OCI-LY7 (cell line): ENCODE measurements around the gene BLMH. TPM values are rescaled to one million over a fixed set of nuclear protein-coding genes. Genes with fewer than 3 reads are reported as not detected.

ENCODE experiments used
- BruUV-seq: library from RNA; stranded (reverse); fragments of 400-500 nt; replicated peaks from 2 replicates; lab custom pipeline; 2021; lab: Mats Ljungman, UMichigan
- CTCF ChIA-PET: fragments of 300-600 bp; sonication (Branson Sonifier 250); formaldehyde crosslinking; loops from one replicate; lab custom pipeline; 2022; ENCODE audit warnings: antibody characterized with exemption; ENCODE audit not compliant: unreplicated experiment; lab: Charles Lee
- POLR2A ChIA-PET: fragments of 300-600 bp; sonication (Branson Sonifier 250); formaldehyde crosslinking; loops from one replicate; lab custom pipeline; 2022; ENCODE audit warnings: antibody characterized with exemption; lab: Charles Lee
- DNase-seq: peaks from one replicate; pipeline ENCODE4 v3.0.0-alpha.2; 2015; ENCODE audit warnings: low spot score
- H2AFZ ChIP-seq: fragments of 200-600 bp; sonication (generic), shearing (Covaris generic); 2 replicates; pipeline ENCODE4 v1.6.1; 2014; ENCODE audit warnings: mild to moderate bottlenecking, antibody characterized with exemption, low read length, moderate library complexity
- H3K27ac ChIP-seq: fragments of 200-600 bp; sonication (generic); 2 replicates; pipeline ENCODE4 v1.5.1; 2014; ENCODE audit warnings: mixed run types, low read depth, mild to moderate bottlenecking, moderate library complexity, low read length, inconsistent platforms; ENCODE audit not compliant: poor library complexity, severe bottlenecking
- H3K36me3 ChIP-seq: fragments of 200-600 bp; sonication (generic); 2 replicates; pipeline ENCODE4 v1.6.1; 2014; ENCODE audit warnings: mild to moderate bottlenecking, antibody characterized with exemption, low read length, moderate library complexity, mixed read lengths; ENCODE audit not compliant: insufficient read depth
- H3K4me1 ChIP-seq: fragments of 200-600 bp; sonication (generic); 2 replicates; pipeline ENCODE4 v1.5.1; 2014; ENCODE audit warnings: mild to moderate bottlenecking, low read length; ENCODE audit not compliant: insufficient read depth, poor library complexity, severe bottlenecking
- H3K4me2 ChIP-seq: fragments of 200-600 bp; sonication (generic); 2 replicates; pipeline ENCODE4 v1.6.1; 2014; ENCODE audit warnings: mild to moderate bottlenecking, low read length
- H3K4me3 ChIP-seq: fragments of 200-600 bp; sonication (generic); 2 replicates; pipeline ENCODE4 v1.5.1; 2014; ENCODE audit warnings: mild to moderate bottlenecking, low read depth, low read length; ENCODE audit not compliant: poor library complexity, severe bottlenecking
- H3K79me2 ChIP-seq: fragments of 200-600 bp; sonication (generic); 2 replicates; pipeline ENCODE4 v1.6.1; 2016; ENCODE audit warnings: low read depth, mild to moderate bottlenecking, low read length, moderate library complexity, mixed read lengths; ENCODE audit not compliant: insufficient read depth
- H3K9me2 ChIP-seq: fragments of 200-600 bp; sonication (generic); 2 replicates; pipeline ENCODE4 v1.6.1; 2016; ENCODE audit warnings: mild to moderate bottlenecking, low read length, mixed read lengths; ENCODE audit not compliant: insufficient read depth
- H3K9me3 ChIP-seq: fragments of 200-600 bp; sonication (generic); 2 replicates; pipeline ENCODE4 v1.6.1; 2014; ENCODE audit warnings: mild to moderate bottlenecking, mixed run types, low read length, mixed read lengths
- H4K20me1 ChIP-seq: fragments of 200-600 bp; sonication (generic); 2 replicates; pipeline ENCODE4 v1.6.1; 2014; ENCODE audit warnings: mild to moderate bottlenecking, antibody characterized with exemption, low read length, moderate library complexity, mixed read lengths; ENCODE audit not compliant: insufficient read depth
- CTCF ChIP-seq: fragments of 200-600 bp; sonication (generic); conservative IDR thresholded peaks from 2 replicates; pipeline ENCODE4 v1.5.1; 2014; ENCODE audit warnings: mild to moderate bottlenecking, antibody characterized with exemption, low read length, moderate library complexity, mixed read lengths
- EZH2phosphoT487 ChIP-seq: fragments of 200-600 bp; sonication (generic); IDR thresholded peaks from 2 replicates; pipeline ENCODE4 v1.6.1; 2018; ENCODE audit warnings: low read depth, borderline replicate concordance, mild to moderate bottlenecking, mixed run types, antibody characterized with exemption, low read length, moderate library complexity, mixed read lengths
- intact Hi-C: fragments of 100-400 bp; cut with micrococcal nuclease; formaldehyde crosslinking; loops from one replicate; pipeline ENCODE4 v1.10.0; 2022; ENCODE audit not compliant: unreplicated experiment
- total RNA-seq, 2 experiments: library from RNA; depleted of rRNA in 1 of 2; stranded (reverse); fragments of >200 nt in 1 of 2; shearing (Covaris generic) in 1 of 2; gene quantifications; 2 replicates each; pipeline ENCODE4 v1.2.3, GENCODE V29; 2014 to 2022

The BLMH gene
- total RNA-seq, 2 experiments from 2014 or later = 35.0 to 65.7 TPM

GRCh38 chr17:30210366-30210765 is 81.4 kb downstream of the BLMH start:
- ChIA-PET POLR2A (no interaction called here), CTCF (no interaction called here)
- H3K4me1 ChIP-seq = no peaks in the 10 kb centered on the region
- H3K9me3 ChIP-seq = no peaks in the 10 kb centered on the region
- BruUV-seq = no TSS peak
- intact Hi-C loops = no loop called here
- TF ChIP-seq CTCF (no peak), EZH2phosphoT487 (no peak)
- DNase-seq = no peak
- H3K4me2 ChIP-seq = no peak overlapping the region
- H2AFZ ChIP-seq = no peak overlapping the region
- H3K27ac ChIP-seq = no peak overlapping the region
- H4K20me1 ChIP-seq = no peaks in the 10 kb centered on the region
- H3K4me3 ChIP-seq = no peak overlapping the region
- no peaks in the 10 kb centered on the region for H3K79me2 ChIP-seq
- no peaks in the 10 kb centered on the region for H3K36me3 ChIP-seq
- no peaks in the 10 kb centered on the region for H3K9me2 ChIP-seq

- H3K27ac ChIP-seq = no peak overlapping the region
- H3K4me2 ChIP-seq = no peak overlapping the region
- H3K4me1 ChIP-seq = no peaks in the 10 kb centered on the region
- ChIA-PET POLR2A (interaction anchor here (0.6 kb wide), 1 partner anchor 22 kb away, joined by 3 read pairs; no protein-coding TSS in a partner anchor), CTCF (no interaction called here)
- no peak for DNase-seq
- TF ChIP-seq EZH2phosphoT487 (no peak), CTCF (no peak)
- H3K79me2 ChIP-seq = no peaks in the 10 kb centered on the region
- no peak overlapping the region for H2AFZ ChIP-seq
- H3K9me3 ChIP-seq = no peaks in the 10 kb centered on the region
- no peak overlapping the region for H3K4me3 ChIP-seq
- no peaks in the 10 kb centered on the region for H4K20me1 ChIP-seq
- no peaks in the 10 kb centered on the region for H3K9me2 ChIP-seq
- no TSS peak for BruUV-seq
- intact Hi-C loops = no loop called here
- H3K36me3 ChIP-seq = no peaks in the 10 kb centered on the region
These were observed 81.8 kb downstream of the BLMH start for GRCh38 chr17:30209930-30210329.

- Histone ChIP-seq H3K9me2 (no peaks in the 10 kb centered on the region), H3K79me2 (no peaks in the 10 kb centered on the region), H3K4me3 (no peak overlapping the region), H3K4me2 (no peak overlapping the region), H4K20me1 (no peaks in the 10 kb centered on the region), H3K4me1 (no peaks in the 10 kb centered on the region), H3K27ac (no peak overlapping the region), H2AFZ (no peak overlapping the region), H3K9me3 (no peaks in the 10 kb centered on the region), H3K36me3 (no peaks in the 10 kb centered on the region)
- DNase-seq = no peak
- BruUV-seq = no TSS peak
- ChIA-PET CTCF (no interaction called here), POLR2A (no interaction called here)
- intact Hi-C loops = no loop called here
- no peak for TF ChIP-seq EZH2phosphoT487
These were observed 83.5 kb downstream of the BLMH start for GRCh38 chr17:30208214-30208613.
